Tibial artery (tissue), 4 donors: ENCODE data around the gene DSCAM.

Experiments
- DNase-seq, 2 donors: peaks; one replicate each; pipeline ENCODE4 v3.0.0-alpha.2; 2019
- H3K27ac ChIP-seq, 2 donors: fragments of 200-600 bp; sonication (generic) in 1 of 2; 1 replicate in 1 of 2; 2 replicates in 1 of 2; pipeline ENCODE4 v1.5.1; 2018 to 2019; ENCODE audit warnings: mild to moderate bottlenecking in 1 of 2
- H3K27me3 ChIP-seq, 2 donors: fragments of 200-600 bp; sonication (generic) in 1 of 2; one replicate each; pipeline versions ENCODE4 v1.5.1 to v1.6.0; 2016 to 2019
- H3K36me3 ChIP-seq, 3 donors: fragments of 200-600 bp; sonication (generic) in 2 of 3; one replicate each; pipeline ENCODE4 v1.5.1; 2016 to 2019; ENCODE audit warnings: mild to moderate bottlenecking in 2 of 3
- H3K4me1 ChIP-seq, 4 donors: fragments of 200-600 bp; sonication (generic) in 2 of 4; 1 replicate in 3 of 4; 2 replicates in 1 of 4; pipeline ENCODE4 v1.5.1; 2016 to 2019
- H3K4me3 ChIP-seq, 2 donors: fragments of 200-600 bp; sonication (generic) in 1 of 2; 1 replicate in 1 of 2; 2 replicates in 1 of 2; pipeline ENCODE4 v1.5.1; 2018 to 2019; ENCODE audit warnings: mild to moderate bottlenecking in 2 of 2
- H3K9me3 ChIP-seq, 3 donors: fragments of 200-600 bp; sonication (generic) in 1 of 3; one replicate each; pipeline ENCODE4 v1.5.1; 2016 to 2019
- intact Hi-C: fragments of 100-400 bp; cut with DNase I; formaldehyde crosslinking; loops from one replicate; pipeline ENCODE4 v1.15.0; 2023; ENCODE audit warnings: low total_unique reads
- TF ChIP-seq, protein P1 (sequence below), 2 experiments: fragments of 200-600 bp in 1 of 2; fragments of 450-650 bp in 1 of 2; IDR thresholded peaks; one replicate each; pipeline ENCODE4 v1.5.1; 2017 to 2019; ENCODE audit warnings: antibody characterized with exemption in 2 of 2, mild to moderate bottlenecking in 1 of 2, moderate library complexity in 1 of 2

The DSCAM gene

GRCh38 chr21:40852563-40852962, 5.6 kb upstream of the DSCAM start:
- Histone ChIP-seq H3K4me1 (no peaks in the 10 kb centered on the region), H3K36me3 (no peaks in the 10 kb centered on the region), H3K9me3 (no peaks in the 10 kb centered on the region), H3K27me3 (peaks cover 0 to 18% of the 10 kb centered on the region in 2 donors), H3K4me3 (no peak overlapping the region), H3K27ac (no peak overlapping the region)
- TF ChIP-seq, protein P1, sequence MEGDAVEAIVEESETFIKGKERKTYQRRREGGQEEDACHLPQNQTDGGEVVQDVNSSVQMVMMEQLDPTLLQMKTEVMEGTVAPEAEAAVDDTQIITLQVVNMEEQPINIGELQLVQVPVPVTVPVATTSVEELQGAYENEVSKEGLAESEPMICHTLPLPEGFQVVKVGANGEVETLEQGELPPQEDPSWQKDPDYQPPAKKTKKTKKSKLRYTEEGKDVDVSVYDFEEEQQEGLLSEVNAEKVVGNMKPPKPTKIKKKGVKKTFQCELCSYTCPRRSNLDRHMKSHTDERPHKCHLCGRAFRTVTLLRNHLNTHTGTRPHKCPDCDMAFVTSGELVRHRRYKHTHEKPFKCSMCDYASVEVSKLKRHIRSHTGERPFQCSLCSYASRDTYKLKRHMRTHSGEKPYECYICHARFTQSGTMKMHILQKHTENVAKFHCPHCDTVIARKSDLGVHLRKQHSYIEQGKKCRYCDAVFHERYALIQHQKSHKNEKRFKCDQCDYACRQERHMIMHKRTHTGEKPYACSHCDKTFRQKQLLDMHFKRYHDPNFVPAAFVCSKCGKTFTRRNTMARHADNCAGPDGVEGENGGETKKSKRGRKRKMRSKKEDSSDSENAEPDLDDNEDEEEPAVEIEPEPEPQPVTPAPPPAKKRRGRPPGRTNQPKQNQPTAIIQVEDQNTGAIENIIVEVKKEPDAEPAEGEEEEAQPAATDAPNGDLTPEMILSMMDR (IDR thresholded peaks at IDR 0.05) = no peak
- intact Hi-C loops = no loop called here
- no peak for DNase-seq

DNA sequence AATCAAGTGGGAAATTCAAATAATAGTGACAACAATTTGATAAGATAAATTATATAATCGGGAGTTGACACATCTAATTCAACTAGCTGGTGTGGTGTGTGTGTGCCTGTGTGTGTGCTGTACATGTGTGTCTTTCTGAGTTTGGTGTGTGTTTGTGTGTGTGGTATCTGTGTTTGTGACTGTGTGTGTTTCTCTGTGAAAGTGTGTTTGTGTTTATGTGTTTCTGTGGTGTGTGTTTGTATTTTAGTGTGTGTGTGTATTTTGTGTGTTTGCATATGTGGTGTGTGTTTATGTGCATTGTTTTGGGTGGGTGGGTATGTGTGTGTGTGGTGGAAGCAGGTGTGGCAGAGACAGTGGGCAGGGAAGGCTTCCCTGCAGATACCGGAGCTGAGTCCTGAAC, 4.8 kb upstream of the DSCAM start:
- TF ChIP-seq, protein P1 (IDR thresholded peaks at IDR 0.05) = no peak
- intact Hi-C loops = no loop called here
- Histone ChIP-seq H3K27me3 (peaks cover 0 to 24% of the 10 kb centered on the region in 2 donors), H3K27ac (no peak overlapping the region), H3K9me3 (no peaks in the 10 kb centered on the region), H3K4me1 (peaks cover 0 to 3% (median 0%) of the 10 kb centered on the region in 4 donors), H3K36me3 (no peaks in the 10 kb centered on the region), H3K4me3 (no peak overlapping the region)
- DNase-seq = no peak

DNA sequence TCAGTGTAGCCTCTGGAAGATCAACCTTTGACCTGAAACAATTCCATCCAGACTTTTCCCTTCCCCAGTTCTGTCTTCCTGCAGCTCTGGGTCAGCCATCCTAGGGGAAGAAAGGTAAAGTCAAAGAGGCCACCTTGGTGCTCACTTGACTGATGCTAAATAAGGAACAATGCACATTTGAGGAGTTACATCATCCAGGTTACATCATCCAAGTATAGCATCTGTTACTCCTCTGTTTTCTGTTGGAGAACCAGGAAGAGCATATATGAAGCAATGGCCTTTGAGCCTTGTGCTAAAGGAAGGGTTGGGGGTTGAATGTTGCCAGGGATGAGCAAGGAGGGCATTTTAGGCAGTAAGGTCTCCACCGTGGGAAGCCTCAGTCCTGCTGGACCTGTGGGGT, 3.1 kb upstream of the DSCAM start:
- intact Hi-C loops = no loop called here
- Histone ChIP-seq H3K36me3 (no peaks in the 10 kb centered on the region), H3K27me3 (peaks cover 0 to 31% of the 10 kb centered on the region in 2 donors), H3K9me3 (no peaks in the 10 kb centered on the region), H3K4me1 (peaks cover 0 to 4% (median 0%) of the 10 kb centered on the region in 4 donors), H3K27ac (no peak overlapping the region), H3K4me3 (no peak overlapping the region)
- TF ChIP-seq, protein P1 (IDR thresholded peaks at IDR 0.05) = no peak
- no peak for DNase-seq

DNA sequence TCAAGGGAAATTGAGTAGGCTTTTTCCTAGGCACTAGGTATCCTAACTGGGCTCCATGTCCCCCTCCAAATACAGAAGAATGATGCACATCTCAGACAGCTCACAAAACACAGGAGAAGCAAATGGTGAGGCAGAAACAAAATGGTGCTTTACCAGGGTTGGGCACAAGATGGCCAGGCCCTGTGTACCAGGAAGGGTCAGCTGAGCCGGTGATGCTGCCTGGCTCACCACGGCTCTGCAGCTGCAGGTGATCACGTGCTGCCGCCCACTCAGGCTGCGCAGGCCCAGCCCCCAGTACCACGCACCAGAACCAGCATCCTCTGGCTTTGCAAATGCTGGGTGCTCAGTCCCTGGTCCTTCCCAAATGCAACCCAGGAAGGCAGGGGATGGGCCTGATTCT, 993 bp upstream of the DSCAM start:
- Histone ChIP-seq H3K36me3 (no peaks in the 10 kb centered on the region), H3K9me3 (no peaks in the 10 kb centered on the region), H3K27ac (no peak overlapping the region), H3K4me1 (peaks cover 0 to 4% (median 0%) of the 10 kb centered on the region in 4 donors), H3K4me3 (no peak overlapping the region), H3K27me3 (peaks cover 0 to 38% of the 10 kb centered on the region in 2 donors)
- TF ChIP-seq, protein P1 (IDR thresholded peaks at IDR 0.05) = no peak
- intact Hi-C loops = no loop called here
- no peak for DNase-seq

GRCh38 chr21:40846103-40846502, 855 bp downstream of the DSCAM start:
- Histone ChIP-seq H3K27ac (no peak overlapping the region), H3K27me3 (peaks cover 0 to 52% of the 10 kb centered on the region in 2 donors), H3K9me3 (no peaks in the 10 kb centered on the region), H3K36me3 (no peaks in the 10 kb centered on the region), H3K4me1 (peaks cover 0 to 10% (median 0%) of the 10 kb centered on the region in 4 donors), H3K4me3 (no peak overlapping the region)
- intact Hi-C loops = no loop called here
- TF ChIP-seq, protein P1 (IDR thresholded peaks at IDR 0.05) = no peak
- DNase-seq = no peak

GRCh38 chr21:40845441-40845995, 1.4 kb downstream of the DSCAM start:
- H3K4me1 ChIP-seq = peaks cover 0 to 10% (median 0%) of the 10 kb centered on the region in 4 donors
- no peaks in the 10 kb centered on the region for H3K9me3 ChIP-seq
- no peak overlapping the region for H3K4me3 ChIP-seq
- H3K36me3 ChIP-seq = no peaks in the 10 kb centered on the region
- DNase-seq = no peak
- no peak overlapping the region for H3K27ac ChIP-seq
- intact Hi-C loops = no loop called here
- TF ChIP-seq, protein P1 (IDR thresholded peaks at IDR 0.05) = no peak
- peaks cover 0 to 56% of the 10 kb centered on the region in 2 donors for H3K27me3 ChIP-seq
